GM12801 (cell line): ENCODE results near the gene SEMA3D.

Source experiments
- CTCF ChIP-seq: IDR thresholded peaks from one replicate; pipeline ENCODE4 v1.5.1; 2011; ENCODE audit warnings: control low read depth; ENCODE audit not compliant: insufficient read length; ENCODE audit errors: extremely low read depth

SEMA3D gene

GRCh38 chr7:85081392-85081791 is 105.5 kb downstream of the SEMA3D start:
- no peak for TF ChIP-seq CTCF

DNA sequence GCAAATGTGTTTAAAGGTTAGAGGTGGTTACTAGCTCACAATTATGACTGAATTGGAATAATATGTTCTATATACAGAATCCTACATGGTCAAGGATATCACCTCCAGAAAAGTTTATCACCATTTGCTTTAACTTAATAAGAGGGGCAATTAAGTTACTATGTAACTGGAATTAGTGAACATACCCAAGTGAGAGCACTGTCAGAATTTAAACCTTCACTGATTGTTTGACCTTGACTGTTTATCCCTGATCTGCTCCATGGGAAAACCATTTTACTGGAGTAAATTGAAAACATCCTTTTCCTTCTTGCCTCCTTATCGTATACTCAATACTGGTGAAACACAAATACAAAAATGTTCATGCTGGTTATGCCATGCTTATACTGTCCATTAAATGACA is 107.4 kb downstream of the SEMA3D start:
- no peak for TF ChIP-seq CTCF

DNA sequence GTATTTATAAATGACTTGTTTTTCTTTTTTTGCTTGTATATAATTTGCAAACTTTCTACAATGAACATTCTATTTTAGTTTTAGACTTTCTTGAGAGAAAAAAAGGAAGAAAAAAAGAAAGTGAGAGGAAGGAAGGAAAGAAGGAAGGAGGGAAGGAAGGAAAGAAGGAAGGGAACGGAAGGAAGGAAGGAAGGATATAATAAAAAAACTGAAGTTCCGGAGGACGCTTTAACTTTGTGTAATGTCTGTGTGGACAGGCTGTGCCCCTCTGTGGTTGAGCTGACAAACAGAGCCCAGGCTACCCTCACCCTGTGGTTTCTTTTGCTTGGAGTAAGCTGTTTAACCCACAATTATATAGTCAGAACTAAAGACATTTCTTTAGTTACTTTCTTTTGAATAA is 108.7 kb downstream of the SEMA3D start:
- no peak for TF ChIP-seq CTCF

DNA sequence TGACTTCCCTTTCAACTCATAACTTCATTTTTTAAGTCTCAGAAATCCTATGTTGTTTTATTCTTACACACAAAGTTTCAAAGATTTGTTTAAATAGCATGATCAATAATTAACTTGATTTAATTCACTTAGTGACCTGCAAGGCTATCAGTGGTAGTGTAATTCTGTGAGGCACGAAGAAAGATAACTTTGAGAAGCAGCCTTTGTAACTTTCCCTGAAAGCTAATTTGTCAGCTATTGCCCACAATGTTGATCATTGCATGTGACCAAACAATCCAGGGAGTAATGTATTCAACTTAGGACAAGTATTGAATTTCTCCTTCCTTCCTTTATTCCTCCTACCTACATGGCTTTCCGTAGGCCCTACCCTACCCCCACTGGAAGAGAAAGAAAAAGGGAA is 111.0 kb downstream of the SEMA3D start:
- TF ChIP-seq CTCF, result no peak

DNA sequence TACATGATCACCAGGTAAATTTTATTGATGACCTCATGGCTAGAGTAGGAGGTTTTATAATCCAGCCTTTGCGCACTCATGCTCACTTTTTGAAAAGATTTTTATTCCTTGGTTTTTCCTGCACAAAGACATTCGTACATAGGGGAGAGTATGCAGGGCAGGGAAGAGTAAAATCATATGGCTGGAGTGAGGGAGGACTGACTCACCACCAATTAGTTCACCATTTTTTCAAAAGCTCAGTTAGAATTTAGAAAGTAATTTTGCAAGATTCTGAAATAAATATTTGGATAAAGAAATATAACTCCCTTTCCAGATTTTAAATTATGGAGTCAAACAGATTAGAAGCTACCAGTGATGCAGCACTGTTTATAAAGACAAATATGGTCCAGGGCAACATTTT is 111.9 kb downstream of the SEMA3D start:
- no peak for TF ChIP-seq CTCF

GRCh38 chr7:85074016-85074415 is 112.8 kb downstream of the SEMA3D start:
- no peak for TF ChIP-seq CTCF

- no peak for TF ChIP-seq CTCF
Observed at GRCh38 chr7:85070967-85071628, 115.8 kb downstream of the SEMA3D start.
